SH-SY5Y (cell line): ENCODE measurements around the gene SAFB2.

Experiments used
- GATA2 ChIP-seq: IDR thresholded peaks from 2 replicates; pipeline ENCODE4 v1.6.1; 2011; ENCODE audit warnings: mild to moderate bottlenecking, low read depth, low read length
- GATA3 ChIP-seq: IDR thresholded peaks from 2 replicates; pipeline ENCODE4 v1.6.1; 2011; ENCODE audit warnings: low read depth, mild to moderate bottlenecking, low read length, moderate library complexity

- no peak for TF ChIP-seq GATA2
- no peak for TF ChIP-seq GATA3
Observed at GRCh38 chr19:5567360-5567969, 55.1 kb downstream of the SAFB2 start, which contains the start of gene TINCR.
